Measurements from ENCODE around the gene DUOX2.

DNA sequence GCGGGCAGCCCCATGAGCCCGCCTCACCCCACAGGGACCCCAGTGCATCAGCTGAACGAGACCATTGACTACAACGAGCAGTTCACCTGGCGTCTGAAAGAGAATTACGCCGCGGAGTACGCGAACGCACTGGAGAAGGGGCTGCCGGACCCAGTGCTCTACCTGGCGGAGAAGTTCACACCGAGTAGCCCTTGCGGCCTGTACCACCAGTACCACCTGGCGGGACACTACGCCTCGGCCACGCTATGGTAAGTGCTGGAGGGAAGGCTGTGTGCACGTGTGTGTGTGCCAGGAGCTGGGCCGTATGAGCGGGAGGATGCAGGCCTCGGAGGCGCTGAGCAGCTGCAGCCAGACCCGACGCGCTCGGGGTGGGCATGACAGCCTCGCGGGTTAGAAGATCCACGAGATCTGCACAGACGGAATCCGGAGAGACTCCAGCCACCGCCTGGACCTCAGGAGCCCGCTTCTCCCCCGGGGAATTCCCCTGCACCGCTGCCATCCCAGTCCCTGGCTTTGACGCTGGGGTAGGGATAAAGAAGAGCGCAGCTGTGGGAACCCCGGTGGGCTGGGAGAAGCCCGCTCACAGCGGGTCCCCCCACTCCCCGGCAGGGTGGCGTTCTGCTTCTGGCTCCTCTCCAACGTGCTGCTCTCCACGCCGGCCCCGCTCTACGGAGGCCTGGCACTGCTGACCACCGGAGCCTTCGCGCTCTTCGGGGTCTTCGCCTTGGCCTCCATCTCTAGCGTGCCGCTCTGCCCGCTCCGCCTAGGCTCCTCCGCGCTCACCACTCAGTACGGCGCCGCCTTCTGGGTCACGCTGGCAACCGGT is 2.7 kb upstream of the DUOX2 start:
- no peak for TF ChIP-seq POLR2A (IDR thresholded peaks at IDR 0.05; ENCODE audit: low read depth)
- TF ChIP-seq, protein P1, sequence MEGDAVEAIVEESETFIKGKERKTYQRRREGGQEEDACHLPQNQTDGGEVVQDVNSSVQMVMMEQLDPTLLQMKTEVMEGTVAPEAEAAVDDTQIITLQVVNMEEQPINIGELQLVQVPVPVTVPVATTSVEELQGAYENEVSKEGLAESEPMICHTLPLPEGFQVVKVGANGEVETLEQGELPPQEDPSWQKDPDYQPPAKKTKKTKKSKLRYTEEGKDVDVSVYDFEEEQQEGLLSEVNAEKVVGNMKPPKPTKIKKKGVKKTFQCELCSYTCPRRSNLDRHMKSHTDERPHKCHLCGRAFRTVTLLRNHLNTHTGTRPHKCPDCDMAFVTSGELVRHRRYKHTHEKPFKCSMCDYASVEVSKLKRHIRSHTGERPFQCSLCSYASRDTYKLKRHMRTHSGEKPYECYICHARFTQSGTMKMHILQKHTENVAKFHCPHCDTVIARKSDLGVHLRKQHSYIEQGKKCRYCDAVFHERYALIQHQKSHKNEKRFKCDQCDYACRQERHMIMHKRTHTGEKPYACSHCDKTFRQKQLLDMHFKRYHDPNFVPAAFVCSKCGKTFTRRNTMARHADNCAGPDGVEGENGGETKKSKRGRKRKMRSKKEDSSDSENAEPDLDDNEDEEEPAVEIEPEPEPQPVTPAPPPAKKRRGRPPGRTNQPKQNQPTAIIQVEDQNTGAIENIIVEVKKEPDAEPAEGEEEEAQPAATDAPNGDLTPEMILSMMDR (IDR thresholded peaks at IDR 0.05), result no peak
- no peak for TF ChIP-seq EP300 (IDR thresholded peaks at IDR 0.05)
- no peak for TF ChIP-seq POLR2AphosphoS5 (IDR thresholded peaks at IDR 0.05)

Measured in esophagus muscularis mucosa (tissue), 4 donors.